GM21619 (cell line): ENCODE measurements around the gene CLEC4C.
"Not testable (repeated sequence)": the region's sequence is repeated elsewhere in the genome, so short reads cannot be mapped to it uniquely, and the experiment has no call there.

ENCODE experiments used
- ATAC-seq: cut with Tn5 transposase; IDR thresholded peaks from one replicate; pipeline ENCODE4 v1.9.1; 2021; ENCODE audit not compliant: unreplicated experiment

CLEC4C gene

GRCh38 chr12:7747246-7747645 is at the start of gene CLEC4C:
CLEC4C (minus strand) TSS chr12:7747375; CDS start chr12:7747348, 27 bp downstream.
- ATAC-seq = no peak

- no peak for ATAC-seq
Observed at GRCh38 chr12:7793211-7793610, 46.0 kb upstream of the CLEC4C start.

- not testable (repeated sequence) for ATAC-seq
Observed at GRCh38 chr12:7788884-7789528, 41.8 kb upstream of the CLEC4C start, which contains the start of gene NANOG. NANOG (plus strand) TSS chr12:7789402; CDS start chr12:7789615, 213 bp downstream.

- ATAC-seq = no peak
Observed at GRCh38 chr12:7788294-7788660, 41.1 kb upstream of the CLEC4C start.

- ATAC-seq = no peak
Observed at GRCh38 chr12:7787574-7788293, 40.6 kb upstream of the CLEC4C start.

GRCh38 chr12:7784701-7785100 is 37.5 kb upstream of the CLEC4C start:
- ATAC-seq = no peak

GRCh38 chr12:7783433-7783832 is 36.3 kb upstream of the CLEC4C start:
- not testable (repeated sequence) for ATAC-seq

GRCh38 chr12:7782055-7782454 is 34.9 kb upstream of the CLEC4C start:
- ATAC-seq = no peak

- ATAC-seq = no peak
Observed at GRCh38 chr12:7781274-7781673, 34.1 kb upstream of the CLEC4C start.

- ATAC-seq = no peak
Observed at GRCh38 chr12:7769999-7770398, 22.8 kb upstream of the CLEC4C start.

- no peak for ATAC-seq
Observed at GRCh38 chr12:7758766-7759140, 11.6 kb upstream of the CLEC4C start.

- ATAC-seq = no peak
Observed at GRCh38 chr12:7756993-7757392, 9.8 kb upstream of the CLEC4C start.

- ATAC-seq = not testable (repeated sequence)
Observed at GRCh38 chr12:7755668-7756067, 8.5 kb upstream of the CLEC4C start.

- not testable (repeated sequence) for ATAC-seq
Observed at GRCh38 chr12:7751941-7752922, 5.1 kb upstream of the CLEC4C start.

GRCh38 chr12:7751394-7751793 is 4.2 kb upstream of the CLEC4C start:
- no peak for ATAC-seq

- ATAC-seq = no peak
Observed at GRCh38 chr12:7750350-7750749, 3.2 kb upstream of the CLEC4C start.

- no peak for ATAC-seq
Observed at GRCh38 chr12:7749442-7749841, 2.3 kb upstream of the CLEC4C start.

- ATAC-seq = no peak
Observed at GRCh38 chr12:7748852-7749251, 1.7 kb upstream of the CLEC4C start.

GRCh38 chr12:7732993-7733392 is 14.2 kb downstream of the CLEC4C start:
- no peak for ATAC-seq

GRCh38 chr12:7731486-7731885 is 15.7 kb downstream of the CLEC4C start:
- no peak for ATAC-seq

GRCh38 chr12:7730984-7731383 is 16.2 kb downstream of the CLEC4C start:
- not testable (repeated sequence) for ATAC-seq
